GM23338 (cell line): ENCODE measurements around the gene AGAP3. TPM values are rescaled to one million over a fixed set of nuclear protein-coding genes. Genes with fewer than 3 reads are reported as not detected.

Source experiments
- ATAC-seq: fragments of 200-7000 bp; cut with Tn5 transposase; 3 replicates; pipeline ENCODE4 v1.9.1; 2020
- DNase-seq: peaks from one replicate; pipeline ENCODE4 v3.0.0-alpha.2; 2015; ENCODE audit warnings: low spot score
- H2AFZ ChIP-seq: fragments of 200-600 bp; sonication (generic); 2 replicates; pipeline ENCODE4 v1.8.0; 2016; ENCODE audit warnings: antibody characterized with exemption, mild to moderate bottlenecking, moderate library complexity
- H3F3A ChIP-seq: fragments of 200-600 bp; sonication (generic); replicated peaks from 2 replicates; pipeline ENCODE4 v1.8.0; 2017; ENCODE audit warnings: antibody characterized with exemption, mixed run types, low read depth
- H3K27ac ChIP-seq: fragments of 200-600 bp; sonication (generic); 2 replicates; pipeline ENCODE4 v1.6.1; 2016; ENCODE audit warnings: low read depth
- H3K27me3 ChIP-seq: fragments of 200-600 bp; sonication (generic); 2 replicates; pipeline ENCODE4 v1.8.0; 2016; ENCODE audit warnings: mild to moderate bottlenecking, mixed run types, moderate library complexity; ENCODE audit not compliant: insufficient read depth
- H3K36me3 ChIP-seq: fragments of 200-600 bp; sonication (generic); 2 replicates; pipeline ENCODE4 v1.8.0; 2016; ENCODE audit warnings: mild to moderate bottlenecking; ENCODE audit not compliant: insufficient read depth
- H3K4me1 ChIP-seq: fragments of 200-600 bp; sonication (generic); 2 replicates; pipeline ENCODE4 v1.8.0; 2016; ENCODE audit warnings: mild to moderate bottlenecking, moderate library complexity; ENCODE audit not compliant: insufficient read depth
- H3K4me2 ChIP-seq: fragments of 200-600 bp; sonication (generic); 2 replicates; pipeline ENCODE4 v1.7.1; 2017; ENCODE audit warnings: mixed run types
- H3K4me3 ChIP-seq: fragments of 200-600 bp; sonication (generic); 2 replicates; pipeline ENCODE4 v1.6.1; 2016; ENCODE audit warnings: mixed run types
- H3K79me2 ChIP-seq: fragments of 200-600 bp; sonication (generic); replicated peaks from 2 replicates; pipeline ENCODE4 v1.8.0; 2017; ENCODE audit warnings: mild to moderate bottlenecking; ENCODE audit not compliant: insufficient read depth
- H3K9me2 ChIP-seq: fragments of 200-600 bp; sonication (generic); 2 replicates; pipeline ENCODE4 v1.8.0; 2017; ENCODE audit not compliant: insufficient read depth
- H4K20me1 ChIP-seq: fragments of 200-600 bp; sonication (generic); replicated peaks from 2 replicates; pipeline ENCODE4 v1.8.0; 2017; ENCODE audit warnings: mild to moderate bottlenecking; ENCODE audit not compliant: insufficient read depth
- H3K27ac Mint-ChIP-seq: 2 replicates; pipeline ENCODE4 v1.8.0; 2020; ENCODE audit warnings: inconsistent platforms, mild to moderate bottlenecking, moderate library complexity, mixed read lengths
- H3K27me3 Mint-ChIP-seq: 3 replicates; pipeline ENCODE4 v1.8.0; 2022; ENCODE audit warnings: low read depth, mild to moderate bottlenecking, moderate library complexity, mixed read lengths, inconsistent platforms; ENCODE audit not compliant: insufficient read depth, poor library complexity
- H3K36me3 Mint-ChIP-seq: 3 replicates; pipeline ENCODE4 v1.8.0; 2021; ENCODE audit warnings: low read depth, mild to moderate bottlenecking, inconsistent platforms, moderate library complexity, mixed read lengths
- H3K4me1 Mint-ChIP-seq: 3 replicates; pipeline ENCODE4 v1.8.0; 2020; ENCODE audit warnings: mild to moderate bottlenecking, inconsistent platforms, mixed read lengths
- H3K4me3 Mint-ChIP-seq: 3 replicates; pipeline ENCODE4 v1.8.0; 2021; ENCODE audit warnings: moderate library complexity, mild to moderate bottlenecking, inconsistent platforms, mixed read lengths
- H3K9me3 Mint-ChIP-seq: 3 replicates; pipeline ENCODE4 v1.8.0; 2020; ENCODE audit warnings: moderate library complexity, mild to moderate bottlenecking, inconsistent platforms, mixed read lengths
- EZH2 ChIP-seq: fragments of 200-600 bp; sonication (generic); IDR thresholded peaks from one replicate; pipeline ENCODE4 v1.8.0; 2017; ENCODE audit warnings: antibody characterized with exemption, mild to moderate bottlenecking, low read depth; ENCODE audit not compliant: unreplicated experiment
- EZH2phosphoT487 ChIP-seq: fragments of 200-600 bp; sonication (generic); IDR thresholded peaks from one replicate; pipeline ENCODE4 v1.8.1; 2018; ENCODE audit warnings: antibody characterized with exemption; ENCODE audit not compliant: unreplicated experiment
- JUNB ChIP-seq: IDR thresholded peaks from one replicate; pipeline ENCODE4 v1.6.1; 2016; ENCODE audit warnings: antibody characterized with exemption; ENCODE audit not compliant: unreplicated experiment
- NANOG ChIP-seq: IDR thresholded peaks from 2 replicates; pipeline ENCODE4 v1.6.1; 2016; ENCODE audit warnings: antibody characterized with exemption, borderline replicate concordance
- POLR2AphosphoS5 ChIP-seq: IDR thresholded peaks from 2 replicates; pipeline ENCODE4 v1.6.1; 2016; ENCODE audit warnings: antibody characterized with exemption, low read depth
- STAT1 ChIP-seq: IDR thresholded peaks from one replicate; pipeline ENCODE4 v1.6.1; 2016; ENCODE audit warnings: antibody characterized with exemption; ENCODE audit not compliant: unreplicated experiment
- ZNF114 ChIP-seq: fragments of 250-450 bp; sonication (Bioruptor Pico); IDR thresholded peaks from 2 replicates; pipeline ENCODE4 v1.5.0; 2020; ENCODE audit warnings: mild to moderate bottlenecking, moderate library complexity
- polyA plus RNA-seq: library from polyadenylated mRNA; unstranded; fragments of >200 nt; fragmentation: Nextera tagmentation; extraction: Ambion mirVana; gene quantifications from 2 replicates; pipeline ENCODE4 v1.2.1, GENCODE V29; 2016
- total RNA-seq: library from RNA; depleted of rRNA; stranded (reverse); fragments of >200 nt; shearing (Covaris generic); gene quantifications from 2 replicates; pipeline ENCODE4 v1.2.3, GENCODE V29; 2014
- TF ChIP-seq, protein P1 (sequence below): IDR thresholded peaks from 2 replicates; pipeline ENCODE4 v1.6.1; 2016; ENCODE audit warnings: antibody characterized with exemption
- TF ChIP-seq, protein P2 (sequence below), 2 experiments: fragments of 200-600 bp in 1 of 2; sonication (generic) in 1 of 2; conservative IDR thresholded peaks; 2 replicates each; pipeline versions ENCODE4 v1.5.1 to v1.6.1; 2016 to 2017; ENCODE audit warnings: antibody characterized with exemption in 2 of 2, low read depth in 2 of 2, mild to moderate bottlenecking in 2 of 2, moderate library complexity in 1 of 2
- TF ChIP-seq, protein P3 (sequence below): IDR thresholded peaks from one replicate; pipeline ENCODE4 v1.6.1; 2018; ENCODE audit warnings: antibody characterized with exemption; ENCODE audit not compliant: unreplicated experiment
- TF ChIP-seq, protein P4 (sequence below): fragments of 250-450 bp; sonication (Bioruptor Pico); IDR thresholded peaks from 2 replicates; pipeline ENCODE4 v1.5.0; 2020; ENCODE audit warnings: mild to moderate bottlenecking, moderate library complexity

The AGAP3 gene
- total and polyA plus RNA-seq, 2 experiments from 2014 or later = 24.0 to 39.2 TPM

DNA sequence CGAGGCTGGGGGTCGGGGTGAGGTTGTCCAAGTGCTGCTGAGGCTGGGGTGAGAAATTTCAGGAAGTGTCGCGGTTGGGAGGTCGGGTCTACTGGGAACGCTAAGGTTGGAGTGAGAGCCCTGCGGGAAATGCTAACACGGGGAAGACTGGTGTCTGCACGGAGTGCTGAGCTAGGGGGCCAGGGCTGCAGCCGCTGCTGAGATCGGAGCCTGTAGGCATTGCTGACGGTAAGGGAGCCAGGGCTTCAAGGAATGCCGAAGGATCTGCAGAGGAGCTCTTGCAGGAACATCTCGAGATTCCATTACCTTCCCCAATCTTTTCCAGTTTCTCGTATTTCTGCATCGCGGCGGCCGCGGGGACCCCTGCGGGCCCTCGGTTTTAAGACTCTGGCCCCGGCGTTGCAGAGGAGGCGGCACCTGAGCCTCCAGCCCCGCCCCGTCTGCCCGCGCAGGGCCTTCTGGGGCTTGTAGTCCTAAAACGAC lies 28.7 kb upstream of the AGAP3 start, which contains the start of gene CDK5:
Gene CDK5, minus strand, starts transcription at position 392 of the 483 bp plus-strand sequence. Its CDS starts 49 bp downstream, at position 343.
- peak within 1 kb of the TSS; percentile 72 for H2AFZ ChIP-seq
- H3K27ac Mint-ChIP-seq = peak within 1 kb of the TSS; percentile 74
- H3K79me2 ChIP-seq = 0 out of 2 replicates have a peak, but pooled peaks cover 3% of the 10 kb centered on the region

More for the DNA sequence above, 28.7 kb upstream of the AGAP3 start, which contains the start of gene CDK5:
- Histone ChIP-seq H3F3A (peaks cover 14% of the 10 kb centered on the region), H4K20me1 (no peaks in the 10 kb centered on the region; the same call in 1 of the 2 replicates), H3K27me3 (peaks cover 36% of the 10 kb centered on the region), H3K4me3 (peak within 1 kb of the TSS; percentile 99), H3K27ac (no peak within 1 kb of the TSS), H3K9me2 (no peaks in the 10 kb centered on the region), H3K36me3 (no peaks in the 10 kb centered on the region), H3K4me1 (peaks cover 32% of the 10 kb centered on the region), H3K4me2 (peak within 1 kb of the TSS; percentile 95)
- DNase-seq = no peak
- Mint-ChIP-seq H3K4me1 (peaks cover 45% of the 10 kb centered on the region), H3K9me3 (no peaks in the 10 kb centered on the region), H3K4me3 (peak within 1 kb of the TSS; percentile 86), H3K36me3 (no peaks in the 10 kb centered on the region), H3K27me3 (peaks cover 42% of the 10 kb centered on the region)
- peak; percentile 13 for ATAC-seq
- TF ChIP-seq STAT1 = no peak
- TF ChIP-seq, protein P1, sequence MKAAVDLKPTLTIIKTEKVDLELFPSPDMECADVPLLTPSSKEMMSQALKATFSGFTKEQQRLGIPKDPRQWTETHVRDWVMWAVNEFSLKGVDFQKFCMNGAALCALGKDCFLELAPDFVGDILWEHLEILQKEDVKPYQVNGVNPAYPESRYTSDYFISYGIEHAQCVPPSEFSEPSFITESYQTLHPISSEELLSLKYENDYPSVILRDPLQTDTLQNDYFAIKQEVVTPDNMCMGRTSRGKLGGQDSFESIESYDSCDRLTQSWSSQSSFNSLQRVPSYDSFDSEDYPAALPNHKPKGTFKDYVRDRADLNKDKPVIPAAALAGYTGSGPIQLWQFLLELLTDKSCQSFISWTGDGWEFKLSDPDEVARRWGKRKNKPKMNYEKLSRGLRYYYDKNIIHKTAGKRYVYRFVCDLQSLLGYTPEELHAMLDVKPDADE = no peak
- TF ChIP-seq, protein P2, sequence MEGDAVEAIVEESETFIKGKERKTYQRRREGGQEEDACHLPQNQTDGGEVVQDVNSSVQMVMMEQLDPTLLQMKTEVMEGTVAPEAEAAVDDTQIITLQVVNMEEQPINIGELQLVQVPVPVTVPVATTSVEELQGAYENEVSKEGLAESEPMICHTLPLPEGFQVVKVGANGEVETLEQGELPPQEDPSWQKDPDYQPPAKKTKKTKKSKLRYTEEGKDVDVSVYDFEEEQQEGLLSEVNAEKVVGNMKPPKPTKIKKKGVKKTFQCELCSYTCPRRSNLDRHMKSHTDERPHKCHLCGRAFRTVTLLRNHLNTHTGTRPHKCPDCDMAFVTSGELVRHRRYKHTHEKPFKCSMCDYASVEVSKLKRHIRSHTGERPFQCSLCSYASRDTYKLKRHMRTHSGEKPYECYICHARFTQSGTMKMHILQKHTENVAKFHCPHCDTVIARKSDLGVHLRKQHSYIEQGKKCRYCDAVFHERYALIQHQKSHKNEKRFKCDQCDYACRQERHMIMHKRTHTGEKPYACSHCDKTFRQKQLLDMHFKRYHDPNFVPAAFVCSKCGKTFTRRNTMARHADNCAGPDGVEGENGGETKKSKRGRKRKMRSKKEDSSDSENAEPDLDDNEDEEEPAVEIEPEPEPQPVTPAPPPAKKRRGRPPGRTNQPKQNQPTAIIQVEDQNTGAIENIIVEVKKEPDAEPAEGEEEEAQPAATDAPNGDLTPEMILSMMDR (conservative IDR thresholded peaks at IDR 0.05; ENCODE audit: low read depth in 2 of 2) = no peak
- TF ChIP-seq EZH2 = no peak
- TF ChIP-seq POLR2AphosphoS5 = no peak
- no peak for TF ChIP-seq NANOG
- no peak for TF ChIP-seq EZH2phosphoT487
- TF ChIP-seq, protein P3, sequence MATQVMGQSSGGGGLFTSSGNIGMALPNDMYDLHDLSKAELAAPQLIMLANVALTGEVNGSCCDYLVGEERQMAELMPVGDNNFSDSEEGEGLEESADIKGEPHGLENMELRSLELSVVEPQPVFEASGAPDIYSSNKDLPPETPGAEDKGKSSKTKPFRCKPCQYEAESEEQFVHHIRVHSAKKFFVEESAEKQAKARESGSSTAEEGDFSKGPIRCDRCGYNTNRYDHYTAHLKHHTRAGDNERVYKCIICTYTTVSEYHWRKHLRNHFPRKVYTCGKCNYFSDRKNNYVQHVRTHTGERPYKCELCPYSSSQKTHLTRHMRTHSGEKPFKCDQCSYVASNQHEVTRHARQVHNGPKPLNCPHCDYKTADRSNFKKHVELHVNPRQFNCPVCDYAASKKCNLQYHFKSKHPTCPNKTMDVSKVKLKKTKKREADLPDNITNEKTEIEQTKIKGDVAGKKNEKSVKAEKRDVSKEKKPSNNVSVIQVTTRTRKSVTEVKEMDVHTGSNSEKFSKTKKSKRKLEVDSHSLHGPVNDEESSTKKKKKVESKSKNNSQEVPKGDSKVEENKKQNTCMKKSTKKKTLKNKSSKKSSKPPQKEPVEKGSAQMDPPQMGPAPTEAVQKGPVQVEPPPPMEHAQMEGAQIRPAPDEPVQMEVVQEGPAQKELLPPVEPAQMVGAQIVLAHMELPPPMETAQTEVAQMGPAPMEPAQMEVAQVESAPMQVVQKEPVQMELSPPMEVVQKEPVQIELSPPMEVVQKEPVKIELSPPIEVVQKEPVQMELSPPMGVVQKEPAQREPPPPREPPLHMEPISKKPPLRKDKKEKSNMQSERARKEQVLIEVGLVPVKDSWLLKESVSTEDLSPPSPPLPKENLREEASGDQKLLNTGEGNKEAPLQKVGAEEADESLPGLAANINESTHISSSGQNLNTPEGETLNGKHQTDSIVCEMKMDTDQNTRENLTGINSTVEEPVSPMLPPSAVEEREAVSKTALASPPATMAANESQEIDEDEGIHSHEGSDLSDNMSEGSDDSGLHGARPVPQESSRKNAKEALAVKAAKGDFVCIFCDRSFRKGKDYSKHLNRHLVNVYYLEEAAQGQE = no peak
- no peak for TF ChIP-seq ZNF114
- TF ChIP-seq, protein P4, sequence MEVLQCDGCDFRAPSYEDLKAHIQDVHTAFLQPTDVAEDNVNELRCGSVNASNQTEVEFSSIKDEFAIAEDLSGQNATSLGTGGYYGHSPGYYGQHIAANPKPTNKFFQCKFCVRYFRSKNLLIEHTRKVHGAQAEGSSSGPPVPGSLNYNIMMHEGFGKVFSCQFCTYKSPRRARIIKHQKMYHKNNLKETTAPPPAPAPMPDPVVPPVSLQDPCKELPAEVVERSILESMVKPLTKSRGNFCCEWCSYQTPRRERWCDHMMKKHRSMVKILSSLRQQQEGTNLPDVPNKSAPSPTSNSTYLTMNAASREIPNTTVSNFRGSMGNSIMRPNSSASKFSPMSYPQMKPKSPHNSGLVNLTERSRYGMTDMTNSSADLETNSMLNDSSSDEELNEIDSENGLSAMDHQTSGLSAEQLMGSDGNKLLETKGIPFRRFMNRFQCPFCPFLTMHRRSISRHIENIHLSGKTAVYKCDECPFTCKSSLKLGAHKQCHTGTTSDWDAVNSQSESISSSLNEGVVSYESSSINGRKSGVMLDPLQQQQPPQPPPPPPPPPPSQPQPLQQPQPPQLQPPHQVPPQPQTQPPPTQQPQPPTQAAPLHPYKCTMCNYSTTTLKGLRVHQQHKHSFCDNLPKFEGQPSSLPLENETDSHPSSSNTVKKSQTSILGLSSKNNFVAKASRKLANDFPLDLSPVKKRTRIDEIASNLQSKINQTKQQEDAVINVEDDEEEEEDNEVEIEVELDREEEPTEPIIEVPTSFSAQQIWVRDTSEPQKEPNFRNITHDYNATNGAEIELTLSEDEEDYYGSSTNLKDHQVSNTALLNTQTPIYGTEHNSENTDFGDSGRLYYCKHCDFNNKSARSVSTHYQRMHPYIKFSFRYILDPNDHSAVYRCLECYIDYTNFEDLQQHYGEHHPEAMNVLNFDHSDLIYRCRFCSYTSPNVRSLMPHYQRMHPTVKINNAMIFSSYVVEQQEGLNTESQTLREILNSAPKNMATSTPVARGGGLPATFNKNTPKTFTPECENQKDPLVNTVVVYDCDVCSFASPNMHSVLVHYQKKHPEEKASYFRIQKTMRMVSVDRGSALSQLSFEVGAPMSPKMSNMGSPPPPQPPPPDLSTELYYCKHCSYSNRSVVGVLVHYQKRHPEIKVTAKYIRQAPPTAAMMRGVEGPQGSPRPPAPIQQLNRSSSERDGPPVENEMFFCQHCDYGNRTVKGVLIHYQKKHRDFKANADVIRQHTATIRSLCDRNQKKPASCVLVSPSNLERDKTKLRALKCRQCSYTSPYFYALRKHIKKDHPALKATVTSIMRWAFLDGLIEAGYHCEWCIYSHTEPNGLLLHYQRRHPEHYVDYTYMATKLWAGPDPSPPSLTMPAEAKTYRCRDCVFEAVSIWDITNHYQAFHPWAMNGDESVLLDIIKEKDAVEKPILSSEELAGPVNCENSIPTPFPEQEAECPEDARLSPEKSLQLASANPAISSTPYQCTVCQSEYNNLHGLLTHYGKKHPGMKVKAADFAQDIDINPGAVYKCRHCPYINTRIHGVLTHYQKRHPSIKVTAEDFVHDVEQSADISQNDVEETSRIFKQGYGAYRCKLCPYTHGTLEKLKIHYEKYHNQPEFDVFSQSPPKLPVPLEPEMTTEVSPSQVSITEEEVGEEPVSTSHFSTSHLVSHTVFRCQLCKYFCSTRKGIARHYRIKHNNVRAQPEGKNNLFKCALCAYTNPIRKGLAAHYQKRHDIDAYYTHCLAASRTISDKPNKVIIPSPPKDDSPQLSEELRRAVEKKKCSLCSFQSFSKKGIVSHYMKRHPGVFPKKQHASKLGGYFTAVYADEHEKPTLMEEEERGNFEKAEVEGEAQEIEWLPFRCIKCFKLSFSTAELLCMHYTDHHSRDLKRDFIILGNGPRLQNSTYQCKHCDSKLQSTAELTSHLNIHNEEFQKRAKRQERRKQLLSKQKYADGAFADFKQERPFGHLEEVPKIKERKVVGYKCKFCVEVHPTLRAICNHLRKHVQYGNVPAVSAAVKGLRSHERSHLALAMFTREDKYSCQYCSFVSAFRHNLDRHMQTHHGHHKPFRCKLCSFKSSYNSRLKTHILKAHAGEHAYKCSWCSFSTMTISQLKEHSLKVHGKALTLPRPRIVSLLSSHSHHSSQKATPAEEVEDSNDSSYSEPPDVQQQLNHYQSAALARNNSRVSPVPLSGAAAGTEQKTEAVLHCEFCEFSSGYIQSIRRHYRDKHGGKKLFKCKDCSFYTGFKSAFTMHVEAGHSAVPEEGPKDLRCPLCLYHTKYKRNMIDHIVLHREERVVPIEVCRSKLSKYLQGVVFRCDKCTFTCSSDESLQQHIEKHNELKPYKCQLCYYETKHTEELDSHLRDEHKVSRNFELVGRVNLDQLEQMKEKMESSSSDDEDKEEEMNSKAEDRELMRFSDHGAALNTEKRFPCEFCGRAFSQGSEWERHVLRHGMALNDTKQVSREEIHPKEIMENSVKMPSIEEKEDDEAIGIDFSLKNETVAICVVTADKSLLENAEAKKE = no peak
- TF ChIP-seq JUNB = no peak
